ENCODE measurements around the gene SLA2. TPM values are rescaled to one million over a fixed set of nuclear protein-coding genes. Genes with fewer than 3 reads are reported as not detected.
"Not testable (repeated sequence)": the region's sequence is repeated elsewhere in the genome, so short reads cannot be mapped to it uniquely, and the experiment has no call there.

The SLA2 gene
- total RNA-seq = not detected in 2 replicates

GRCh38 chr20:36645998-36646397 lies at the start of gene SLA2:
Gene SLA2, minus strand, starts transcription at chr20:36646196. Its CDS starts 4,861 bp downstream, at chr20:36641335.
- no peak for DNase-seq (ENCODE audit: extremely low read depth, low read depth, low spot score)

GRCh38 chr20:36695467-36695866 lies 49.5 kb upstream of the SLA2 start:
- not testable (repeated sequence) for DNase-seq (ENCODE audit: extremely low read depth, low read depth, low spot score)

GRCh38 chr20:36688630-36689029 lies 42.6 kb upstream of the SLA2 start:
- DNase-seq (ENCODE audit: extremely low read depth, low read depth, low spot score) = no peak

DNA sequence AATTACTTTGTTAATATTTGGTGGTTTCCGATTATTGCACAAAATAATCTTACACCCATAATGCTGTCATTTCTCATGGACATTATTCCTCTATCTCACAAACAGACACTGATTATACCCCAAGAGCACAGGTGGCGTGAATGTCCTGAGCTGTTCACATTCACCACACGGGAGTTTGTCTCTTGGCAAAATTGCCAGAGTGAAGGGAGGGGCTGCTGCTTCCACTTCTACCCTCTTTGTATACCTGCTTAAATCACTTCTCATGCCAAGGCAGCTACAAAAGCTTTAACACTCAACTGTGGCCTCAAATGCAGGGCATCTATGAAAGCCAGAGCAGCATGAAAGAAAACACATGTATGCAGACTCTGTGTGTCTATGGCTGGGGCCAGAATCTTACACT lies 41.9 kb upstream of the SLA2 start:
- no peak for DNase-seq (ENCODE audit: extremely low read depth, low read depth, low spot score)

DNA sequence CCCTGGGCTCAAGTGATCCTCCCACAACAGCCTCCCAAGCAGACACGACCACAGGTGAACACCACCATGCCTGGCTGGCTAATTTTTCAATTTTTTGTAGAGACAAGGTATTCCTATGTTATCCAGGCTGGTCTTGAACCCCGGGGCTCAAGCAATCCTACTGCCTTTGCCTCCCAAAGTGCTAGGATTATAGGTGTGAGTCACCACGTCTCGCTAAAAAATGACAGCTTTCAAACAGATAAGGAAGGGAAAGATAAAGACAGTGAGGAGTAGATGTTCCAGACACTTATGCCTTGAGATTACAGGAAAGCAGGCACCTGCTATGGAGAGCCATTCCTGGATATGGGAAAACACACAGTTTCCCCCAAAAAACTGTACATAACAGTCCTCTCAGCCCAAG lies 40.9 kb upstream of the SLA2 start:
- DNase-seq (ENCODE audit: extremely low read depth, low read depth, low spot score) = no peak

- DNase-seq (ENCODE audit: extremely low read depth, low read depth, low spot score) = no peak
These were observed 40.5 kb upstream of the SLA2 start for GRCh38 chr20:36686504-36686903.

GRCh38 chr20:36684747-36685146 lies 38.8 kb upstream of the SLA2 start:
- no peak for DNase-seq (ENCODE audit: extremely low read depth, low read depth, low spot score)

GRCh38 chr20:36682311-36682710 lies 36.3 kb upstream of the SLA2 start:
- no peak for DNase-seq (ENCODE audit: extremely low read depth, low read depth, low spot score)

DNA sequence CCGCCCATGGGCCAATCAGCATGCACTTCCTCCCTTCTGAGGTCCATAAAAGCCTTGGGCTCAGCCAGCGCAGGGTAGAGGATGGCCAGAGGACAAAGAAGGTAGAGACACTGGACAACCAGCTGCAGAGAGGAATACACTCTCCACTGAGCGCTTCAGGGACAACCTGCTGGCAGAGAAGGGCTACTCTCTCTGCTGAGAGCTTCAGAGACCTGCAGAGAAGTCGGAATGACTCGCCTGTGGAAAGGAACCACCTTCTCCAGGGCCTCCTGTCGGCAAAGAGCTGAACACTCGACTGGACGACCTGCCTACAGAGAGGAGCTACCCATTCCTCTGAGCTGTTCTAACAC lies 31.4 kb upstream of the SLA2 start:
- no peak for DNase-seq (ENCODE audit: extremely low read depth, low read depth, low spot score)

GRCh38 chr20:36676701-36677421 lies 30.9 kb upstream of the SLA2 start:
- DNase-seq (ENCODE audit: extremely low read depth, low read depth, low spot score) = no peak

GRCh38 chr20:36675545-36675944 lies 29.5 kb upstream of the SLA2 start:
- DNase-seq (ENCODE audit: extremely low read depth, low read depth, low spot score) = not testable (repeated sequence)

GRCh38 chr20:36672991-36673390 lies 27.0 kb upstream of the SLA2 start:
- no peak for DNase-seq (ENCODE audit: extremely low read depth, low read depth, low spot score)

- DNase-seq (ENCODE audit: extremely low read depth, low read depth, low spot score) = no peak
These were observed 24.8 kb upstream of the SLA2 start for GRCh38 chr20:36670665-36671357.

DNA sequence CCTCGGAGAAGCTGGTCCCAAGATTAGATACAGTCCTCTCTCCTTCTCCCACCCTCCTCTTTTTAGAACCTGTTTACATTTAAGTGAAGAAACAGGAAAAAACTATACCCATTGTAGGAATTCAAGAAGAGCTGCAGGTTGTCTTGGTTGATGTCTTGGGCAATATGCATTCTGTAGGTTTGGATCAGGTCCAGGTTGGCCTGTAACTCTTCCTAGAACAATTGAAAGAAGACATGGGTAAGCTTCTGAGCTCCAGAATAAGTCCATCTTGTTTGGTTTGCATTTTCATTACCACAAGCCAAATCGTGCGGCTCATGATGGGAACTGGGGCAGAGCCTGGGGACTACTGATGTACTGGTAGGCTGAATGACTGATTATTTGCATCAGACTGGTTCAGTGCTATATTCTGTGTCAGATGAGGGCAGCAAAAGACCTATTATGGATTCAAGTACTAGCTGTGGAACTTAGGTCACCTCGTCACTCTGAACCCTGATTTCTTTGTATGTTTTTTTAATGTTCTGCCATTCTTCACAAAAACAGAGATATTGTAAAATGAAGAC lies 20.3 kb upstream of the SLA2 start:
- no peak for DNase-seq (ENCODE audit: extremely low read depth, low read depth, low spot score)

- no peak for DNase-seq (ENCODE audit: extremely low read depth, low read depth, low spot score)
These were observed 17.0 kb upstream of the SLA2 start for GRCh38 chr20:36663031-36663430.

DNA sequence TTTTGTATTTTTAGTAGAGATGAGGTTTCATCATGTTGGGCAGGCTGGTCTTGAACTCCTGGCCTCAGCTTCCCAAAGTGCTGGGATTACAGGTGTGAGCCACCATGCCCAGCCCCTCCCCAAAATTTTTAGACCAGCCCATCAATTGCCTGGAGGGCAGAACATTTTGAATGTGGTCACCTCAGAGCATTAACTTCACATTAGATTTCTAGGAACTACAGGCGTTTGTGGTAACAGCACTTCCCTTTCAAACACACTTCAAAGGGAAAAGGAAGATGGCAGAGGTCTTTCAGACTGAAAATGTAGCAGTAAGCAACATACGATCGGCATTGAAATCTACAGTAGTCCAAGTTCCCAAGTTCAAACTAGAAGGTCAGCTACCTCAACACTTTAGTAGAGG lies 12.3 kb upstream of the SLA2 start:
- DNase-seq (ENCODE audit: extremely low read depth, low read depth, low spot score) = no peak

DNA sequence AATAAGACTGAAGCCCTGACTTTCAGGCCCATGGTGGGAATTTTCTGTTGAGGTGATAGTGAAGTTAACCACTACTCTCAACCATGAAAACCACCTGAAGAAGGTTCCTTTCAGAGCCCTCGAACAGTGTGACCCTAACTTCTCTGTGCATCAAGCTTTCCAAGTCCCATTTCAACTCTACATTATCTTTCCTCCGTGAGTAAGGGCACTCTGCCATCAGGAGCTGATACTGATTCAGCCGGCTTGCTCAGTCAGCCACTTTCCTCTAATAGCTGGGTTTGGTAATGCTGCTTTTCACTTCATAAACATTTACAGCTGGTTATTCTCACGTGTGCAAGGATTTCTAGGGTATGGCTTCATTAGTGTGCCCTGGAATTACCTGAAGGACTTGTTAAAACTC lies 10.7 kb upstream of the SLA2 start:
- no peak for DNase-seq (ENCODE audit: extremely low read depth, low read depth, low spot score)

GRCh38 chr20:36655004-36655403 lies 9.0 kb upstream of the SLA2 start:
- DNase-seq (ENCODE audit: extremely low read depth, low read depth, low spot score) = no peak

- no peak for DNase-seq (ENCODE audit: extremely low read depth, low read depth, low spot score)
These were observed 8.5 kb upstream of the SLA2 start for GRCh38 chr20:36654506-36654905.

- no peak for DNase-seq (ENCODE audit: extremely low read depth, low read depth, low spot score)
These were observed 7.5 kb upstream of the SLA2 start for GRCh38 chr20:36653456-36653855.

DNA sequence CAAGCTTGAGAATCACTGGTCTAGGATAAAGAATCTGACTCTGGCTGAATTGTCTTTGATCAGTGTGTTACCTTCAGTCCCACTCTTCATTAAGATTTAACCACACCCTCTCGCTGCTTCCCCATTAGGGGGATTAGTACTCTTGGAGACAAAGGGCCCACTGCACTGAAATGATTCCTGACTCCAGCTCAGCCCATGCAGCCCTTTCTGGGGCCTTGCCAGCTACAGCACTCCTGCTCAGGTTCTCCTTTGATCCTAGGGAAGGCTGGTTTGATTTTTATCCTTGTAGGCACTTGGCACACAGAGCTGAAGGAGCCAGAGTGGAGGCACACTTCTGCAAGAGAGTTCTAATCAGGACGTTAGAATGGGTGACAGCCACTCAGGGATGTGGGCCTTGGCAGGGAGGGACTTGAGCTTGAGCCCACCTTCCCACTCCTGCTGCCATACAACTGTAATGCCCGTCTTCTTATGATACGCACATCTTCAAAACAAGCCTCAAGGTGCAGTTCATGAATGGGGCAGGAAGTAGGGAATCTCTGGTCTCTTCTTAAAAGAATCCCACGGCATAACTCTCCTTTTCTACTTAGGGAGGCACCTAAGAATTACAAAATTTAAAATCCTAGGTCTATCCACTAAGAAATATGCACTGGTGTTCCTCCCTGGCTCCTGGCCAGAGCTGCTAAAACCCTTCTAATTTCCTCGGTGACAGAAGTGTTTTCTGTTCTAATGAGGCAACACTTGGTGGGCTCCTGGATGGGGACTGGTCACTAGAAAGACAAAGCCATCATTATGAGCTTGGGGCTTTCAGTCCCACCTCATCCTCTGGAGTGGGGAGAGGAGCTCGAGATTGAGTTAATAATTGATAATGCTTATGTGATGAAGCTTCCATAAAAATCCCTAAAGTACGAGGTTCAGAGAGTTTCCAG lies 1.5 kb upstream of the SLA2 start:
- DNase-seq (ENCODE audit: extremely low read depth, low read depth, low spot score) = no peak
